GM12875 (cell line): ENCODE data around the gene ZNF496.

Experiments
- H3K4me3 ChIP-seq: one replicate; pipeline ENCODE4 v1.5.1; 2011; ENCODE audit warnings: low read depth, low read length, control low read depth
- TF ChIP-seq, protein P1 (sequence below): IDR thresholded peaks from 2 replicates; pipeline ENCODE4 v1.5.1; 2011; ENCODE audit warnings: low read depth, mild to moderate bottlenecking, control low read depth, inconsistent platforms, low read length, moderate library complexity, borderline replicate concordance; ENCODE audit not compliant: insufficient read depth

Gene ZNF496

DNA sequence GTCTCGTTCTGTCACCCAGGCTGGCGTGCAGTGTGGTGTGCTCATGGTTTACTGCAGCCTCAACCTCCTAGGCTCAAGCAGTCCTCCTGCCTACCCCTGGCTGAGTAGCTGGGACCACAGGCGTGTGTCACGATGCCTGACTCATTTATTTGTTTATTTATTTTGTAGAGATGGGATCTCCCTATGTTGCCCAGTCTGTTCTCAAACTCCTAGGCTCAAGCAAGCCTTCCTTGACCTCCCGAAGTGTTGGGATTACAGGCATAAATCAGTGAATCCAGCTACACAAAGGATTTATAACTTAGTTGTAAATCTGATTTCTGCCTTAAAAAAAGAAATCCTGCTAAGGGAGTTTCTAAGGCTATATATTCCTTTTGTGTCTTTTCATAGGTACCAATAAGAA is 30.5 kb upstream of the ZNF496 start:
- no peak overlapping the region for H3K4me3 ChIP-seq

DNA sequence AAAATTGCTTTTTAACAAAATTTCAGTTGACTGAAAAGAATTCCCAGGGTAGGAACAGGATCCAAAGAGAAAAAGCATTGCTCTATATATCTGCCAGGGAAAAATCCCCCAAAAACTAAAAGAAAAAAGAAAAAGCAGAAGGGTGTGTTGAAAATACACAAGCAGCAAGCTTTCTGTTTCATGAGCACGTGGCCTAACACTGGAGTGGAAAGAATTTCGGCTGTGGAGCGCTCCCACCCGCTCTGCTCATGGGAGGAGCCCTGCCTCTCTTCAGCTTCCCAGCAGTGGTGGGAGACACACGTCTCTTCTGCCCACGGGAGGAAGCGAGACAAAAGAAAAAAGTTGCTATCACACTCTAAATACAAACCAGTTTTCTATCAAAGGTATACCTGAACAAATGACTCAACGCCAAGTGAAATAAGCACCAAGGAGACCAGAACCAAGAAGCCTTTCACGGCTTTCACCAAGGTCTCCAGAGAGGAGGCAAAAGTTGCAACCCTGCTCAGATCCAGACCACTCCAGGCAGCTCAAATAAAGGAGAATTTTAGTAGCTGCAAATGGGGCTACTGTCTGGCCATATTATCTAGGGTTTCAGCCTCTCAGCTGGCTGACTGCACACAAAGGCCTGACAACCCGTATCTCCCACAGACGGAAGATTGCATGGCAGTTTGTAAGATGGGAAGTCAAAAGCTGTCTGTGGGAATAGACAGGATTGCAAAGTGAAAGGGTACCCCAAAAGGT is 29.5 kb upstream of the ZNF496 start:
- TF ChIP-seq, protein P1, sequence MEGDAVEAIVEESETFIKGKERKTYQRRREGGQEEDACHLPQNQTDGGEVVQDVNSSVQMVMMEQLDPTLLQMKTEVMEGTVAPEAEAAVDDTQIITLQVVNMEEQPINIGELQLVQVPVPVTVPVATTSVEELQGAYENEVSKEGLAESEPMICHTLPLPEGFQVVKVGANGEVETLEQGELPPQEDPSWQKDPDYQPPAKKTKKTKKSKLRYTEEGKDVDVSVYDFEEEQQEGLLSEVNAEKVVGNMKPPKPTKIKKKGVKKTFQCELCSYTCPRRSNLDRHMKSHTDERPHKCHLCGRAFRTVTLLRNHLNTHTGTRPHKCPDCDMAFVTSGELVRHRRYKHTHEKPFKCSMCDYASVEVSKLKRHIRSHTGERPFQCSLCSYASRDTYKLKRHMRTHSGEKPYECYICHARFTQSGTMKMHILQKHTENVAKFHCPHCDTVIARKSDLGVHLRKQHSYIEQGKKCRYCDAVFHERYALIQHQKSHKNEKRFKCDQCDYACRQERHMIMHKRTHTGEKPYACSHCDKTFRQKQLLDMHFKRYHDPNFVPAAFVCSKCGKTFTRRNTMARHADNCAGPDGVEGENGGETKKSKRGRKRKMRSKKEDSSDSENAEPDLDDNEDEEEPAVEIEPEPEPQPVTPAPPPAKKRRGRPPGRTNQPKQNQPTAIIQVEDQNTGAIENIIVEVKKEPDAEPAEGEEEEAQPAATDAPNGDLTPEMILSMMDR, result no peak
- no peak overlapping the region for H3K4me3 ChIP-seq

More for the DNA sequence above, 30.5 kb upstream of the ZNF496 start:
- TF ChIP-seq, protein P1, result no peak

DNA sequence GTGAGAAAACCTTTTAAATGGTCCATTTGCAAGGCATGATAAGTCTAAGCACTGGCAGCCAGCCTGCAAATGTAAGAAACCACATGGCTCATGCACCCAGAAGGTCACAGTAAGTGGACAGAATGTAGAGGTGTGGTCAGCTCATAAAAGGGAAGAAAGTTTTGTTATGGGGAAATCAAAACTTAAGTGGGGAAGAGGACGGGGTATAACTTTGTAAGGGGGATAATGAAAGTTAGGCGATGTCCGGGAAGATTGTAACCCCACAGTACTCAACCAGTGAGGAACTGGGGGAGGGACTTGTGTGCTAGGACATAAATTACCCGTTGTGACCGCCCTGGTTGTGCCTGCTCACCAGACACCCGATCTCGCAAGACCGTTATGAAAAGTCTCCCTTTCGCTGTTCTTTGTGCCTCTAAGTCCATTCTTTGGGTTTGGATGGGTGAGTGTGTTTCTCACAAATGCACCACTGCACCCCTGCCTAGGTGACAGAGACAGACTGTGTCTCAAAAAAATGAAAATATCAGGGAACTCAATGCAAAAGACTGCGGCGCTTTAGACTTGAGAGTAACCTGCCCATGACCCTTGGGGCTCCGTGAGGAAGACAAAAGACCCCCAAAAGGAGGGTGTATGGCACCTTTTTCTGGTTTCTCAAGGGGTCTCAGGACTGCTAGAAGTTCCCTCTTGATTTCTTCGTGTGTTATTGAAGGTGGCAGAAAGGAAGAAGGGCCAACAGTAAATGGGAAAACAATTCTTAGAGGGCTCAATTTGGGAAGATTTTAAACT is 28.6 kb upstream of the ZNF496 start:
- no peak overlapping the region for H3K4me3 ChIP-seq
- TF ChIP-seq, protein P1, result no peak

DNA sequence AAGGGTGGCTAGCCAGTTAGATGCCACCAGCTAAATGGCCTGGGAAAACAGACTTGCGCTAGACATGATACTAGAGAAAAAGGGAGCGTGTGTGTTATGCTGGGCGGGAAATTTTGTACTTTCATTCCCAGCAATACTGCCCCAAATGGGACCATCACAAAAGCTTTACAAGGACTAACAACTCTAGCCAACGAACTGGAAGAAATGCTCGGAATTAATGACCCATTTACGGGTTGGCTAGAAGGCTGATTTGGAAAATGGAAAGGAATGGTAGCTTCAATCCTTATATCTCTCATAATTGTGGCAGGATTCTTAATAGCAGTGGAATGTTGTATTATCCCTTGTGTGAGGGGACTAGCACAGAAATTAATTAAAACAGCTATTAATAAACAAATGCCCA is 27.9 kb upstream of the ZNF496 start:
- TF ChIP-seq, protein P1, result no peak
- H3K4me3 ChIP-seq, result no peak overlapping the region

DNA sequence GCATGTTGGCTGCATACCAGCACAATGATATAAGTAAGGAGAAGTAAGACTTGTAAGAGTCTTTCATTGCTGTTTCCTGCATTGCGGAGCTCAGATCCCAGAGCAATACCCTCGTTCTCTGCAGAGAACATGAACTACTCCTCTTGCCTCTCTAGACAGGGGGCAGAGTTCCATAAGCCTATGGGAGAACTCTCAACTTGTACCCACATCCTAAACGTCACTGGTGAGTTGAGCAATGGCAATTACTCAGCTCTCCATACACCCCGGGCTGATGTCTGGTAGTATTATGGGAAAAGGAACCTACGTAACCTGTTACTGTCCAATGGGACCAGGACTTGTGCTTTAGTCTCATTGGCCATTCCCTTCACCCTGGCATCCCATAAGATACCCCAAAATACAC is 27.3 kb upstream of the ZNF496 start:
- TF ChIP-seq, protein P1, result no peak
- H3K4me3 ChIP-seq, result no peak overlapping the region

DNA sequence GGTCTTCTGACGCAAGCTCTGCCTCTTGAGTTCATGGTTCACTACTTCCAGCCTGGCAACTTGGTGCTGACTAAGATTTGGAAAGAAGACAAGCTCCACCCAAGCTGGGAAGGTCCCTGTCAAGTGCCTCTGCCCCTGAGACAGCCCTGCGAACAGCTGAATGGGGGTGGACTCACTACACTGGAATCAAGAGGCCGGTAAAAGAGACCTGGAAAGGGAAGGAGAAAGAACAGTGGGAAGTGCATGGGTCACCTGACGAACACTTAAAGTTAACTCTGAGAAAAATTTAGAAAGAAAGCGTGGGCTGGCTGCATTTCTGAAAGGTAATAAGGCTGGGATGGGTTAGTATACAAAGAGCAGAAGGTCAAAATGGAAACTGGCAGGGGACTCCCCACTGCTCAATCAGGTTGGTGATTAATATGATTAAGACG is 26.1 kb upstream of the ZNF496 start:
- no peak overlapping the region for H3K4me3 ChIP-seq
- TF ChIP-seq, protein P1, result no peak
